GM12878 (cell line): Measurements from ENCODE around the gene KRTAP5-7. TPM values are rescaled to one million over a fixed set of nuclear protein-coding genes. Genes with fewer than 3 reads are reported as not detected.

Experiments used
- ATAC-seq: fragments of 200-7000 bp; cut with Tn5 transposase; 3 replicates; pipeline ENCODE4 v1.9.1; 2020; ENCODE audit warnings: mild to moderate bottlenecking, moderate library complexity
- BruUV-seq: library from RNA; stranded (reverse); fragments of 400-500 nt; replicated peaks from 2 replicates; lab custom pipeline; 2021; lab: Mats Ljungman, UMichigan
- CTCF ChIA-PET: fragments of 300-600 bp; sonication (Branson Sonifier 250); formaldehyde crosslinking; extraction: SDS; loops from one replicate; lab custom pipeline; 2021; ENCODE audit warnings: inconsistent platforms; lab: Yijun Ruan, JAX
- POLR2A ChIA-PET: fragments of 350-600 bp; formaldehyde crosslinking; extraction: SDS; loops from one replicate; lab custom pipeline; 2021; ENCODE audit warnings: inconsistent platforms; lab: Charles Lee
- RAD21 ChIA-PET: fragments of 300-600 bp; sonication (Branson Sonifier 250); formaldehyde crosslinking; loops from one replicate; lab custom pipeline; 2023; ENCODE audit warnings: antibody characterized with exemption; ENCODE audit not compliant: unreplicated experiment; lab: Charles Lee
- SMC1A ChIA-PET: fragments of 300-600 bp; sonication (Branson Sonifier 250); formaldehyde crosslinking; loops from one replicate; lab custom pipeline; 2023; ENCODE audit not compliant: unreplicated experiment, uncharacterized antibody; lab: Charles Lee
- DNase-seq: peaks from one replicate; pipeline ENCODE4 v3.0.0-alpha.2; 2011; ENCODE audit warnings: low read depth, low spot score
- FAIRE-seq: peaks from 3 replicates; lab custom pipeline; 2011; peaks lifted over from hg19 to GRCh38; lab: Jason Lieb, UNC
- H2AFZ ChIP-seq: 2 replicates; pipeline ENCODE4 v1.6.0; 2011; ENCODE audit warnings: low read depth, low read length, control low read depth; ENCODE audit not compliant: control insufficient read depth
- H3K27ac ChIP-seq: 2 replicates; pipeline ENCODE4 v1.5.1; 2011; ENCODE audit warnings: control low read depth; ENCODE audit not compliant: control insufficient read depth, insufficient read depth
- H3K27me3 ChIP-seq, 2 experiments: replicated peaks in 1 of 2; 2 replicates each; pipeline versions ENCODE4 v1.6.0 to v1.6.1; 2011; ENCODE audit warnings: low read length in 1 of 2; ENCODE audit not compliant: control insufficient read depth in 2 of 2, insufficient read depth in 2 of 2
- H3K36me3 ChIP-seq, 2 experiments: 2 replicates each; pipeline ENCODE4 v1.5.1; 2011; ENCODE audit warnings: low read length in 1 of 2; ENCODE audit not compliant: control insufficient read depth in 2 of 2, insufficient read depth in 2 of 2
- H3K4me1 ChIP-seq: 2 replicates; pipeline ENCODE4 v1.6.1; 2011; ENCODE audit warnings: mild to moderate bottlenecking, low read length, moderate library complexity, mixed read lengths; ENCODE audit not compliant: control insufficient read depth, insufficient read depth
- H3K4me2 ChIP-seq: 2 replicates; pipeline ENCODE4 v1.6.0; 2011; ENCODE audit warnings: control low read depth; ENCODE audit not compliant: control insufficient read depth, insufficient read depth
- H3K4me3 ChIP-seq: fragments of 200-600 bp; sonication (generic); 2 replicates; pipeline ENCODE4 v1.5.1; 2016
- H3K79me2 ChIP-seq: 2 replicates; pipeline ENCODE4 v1.6.0; 2011; ENCODE audit warnings: low read length; ENCODE audit not compliant: control insufficient read depth, insufficient read depth
- H3K9ac ChIP-seq: 2 replicates; pipeline ENCODE4 v1.8.0; 2011; ENCODE audit warnings: low read length, control low read depth, mixed read lengths; ENCODE audit not compliant: control insufficient read depth, insufficient read depth
- H3K9me3 ChIP-seq: replicated peaks from 3 replicates; pipeline ENCODE4 v1.5.1; 2011; ENCODE audit warnings: mild to moderate bottlenecking, low read length; ENCODE audit not compliant: control insufficient read depth, insufficient read depth
- H4K20me1 ChIP-seq: 2 replicates; pipeline ENCODE4 v1.6.0; 2011; ENCODE audit not compliant: control insufficient read depth, insufficient read depth
- EED ChIP-seq: sonication (generic); IDR thresholded peaks from 2 replicates; pipeline ENCODE4 v1.6.1; 2016; ENCODE audit warnings: antibody characterized with exemption, low read depth
- FOS ChIP-seq: IDR thresholded peaks from 3 replicates; pipeline ENCODE4 v1.6.1; 2011; ENCODE audit warnings: borderline replicate concordance; ENCODE audit not compliant: insufficient read length; ENCODE audit errors: extremely low read depth
- IKZF2 ChIP-seq, 2 experiments: fragments of 450-650 bp; IDR thresholded peaks; 2 replicates each; pipeline ENCODE4 v1.6.1; 2017; ENCODE audit warnings: mild to moderate bottlenecking in 2 of 2, moderate library complexity in 2 of 2
- JUND ChIP-seq: IDR thresholded peaks from 2 replicates; pipeline ENCODE4 v1.6.1; 2012; ENCODE audit warnings: low read depth, mild to moderate bottlenecking, low read length, improper control_type of control experiment, moderate library complexity
- MEF2B ChIP-seq: fragments of 450-650 bp; IDR thresholded peaks from 2 replicates; pipeline ENCODE4 v1.6.1; 2018; ENCODE audit warnings: mild to moderate bottlenecking, moderate library complexity; ENCODE audit not compliant: partially characterized antibody, poor library complexity, severe bottlenecking
- MYC ChIP-seq: IDR thresholded peaks from 2 replicates; pipeline ENCODE4 v1.6.1; 2011; ENCODE audit warnings: mild to moderate bottlenecking, low read length, moderate library complexity, inconsistent platforms; ENCODE audit not compliant: insufficient read depth, insufficient replicate concordance, insufficient read length, severe bottlenecking
- NBN ChIP-seq: fragments of 450-650 bp; IDR thresholded peaks from 2 replicates; pipeline ENCODE4 v1.6.1; 2016
- NFXL1 ChIP-seq: fragments of 450-650 bp; IDR thresholded peaks from 2 replicates; pipeline ENCODE4 v1.6.1; 2017; ENCODE audit warnings: antibody characterized with exemption, mild to moderate bottlenecking, borderline replicate concordance
- NFYB ChIP-seq: IDR thresholded peaks from 2 replicates; pipeline ENCODE4 v1.6.1; 2011; ENCODE audit warnings: low read depth, mild to moderate bottlenecking, low read length, improper control_type of control experiment, moderate library complexity; ENCODE audit not compliant: insufficient read depth
- PML ChIP-seq: IDR thresholded peaks from 2 replicates; pipeline ENCODE4 v1.6.1; 2012; ENCODE audit warnings: low read length, inconsistent platforms
- POLR2AphosphoS5 ChIP-seq: IDR thresholded peaks from 2 replicates; pipeline ENCODE4 v1.6.1; 2011; ENCODE audit warnings: mild to moderate bottlenecking, low read length, inconsistent platforms
- SRF ChIP-seq, 2 experiments: IDR thresholded peaks; 2 replicates each; pipeline ENCODE4 v1.6.1; 2011; ENCODE audit warnings: low read depth in 2 of 2, low read length in 2 of 2, mild to moderate bottlenecking in 1 of 2, moderate library complexity in 1 of 2
- ZNF217 ChIP-seq: fragments of 450-650 bp; IDR thresholded peaks from 2 replicates; pipeline ENCODE4 v1.6.1; 2017; ENCODE audit warnings: antibody characterized with exemption, mild to moderate bottlenecking
- WGBS: methylation state at CpG from one replicate; pipeline ENCODE4 v1.1.6; 2016; ENCODE audit warnings: low lambda C conversion rate; ENCODE audit not compliant: insufficient replicate concordance, insufficient coverage; ENCODE audit errors: missing lambda C conversion rate; 5-methylcytosine and 5-hydroxymethylcytosine counted together
- in situ Hi-C: fragments of 300-500 bp; cut with MboI; formaldehyde crosslinking; loops from 9 replicates; pipeline ENCODE4 v1.14.3; 2018; ENCODE audit warnings: mixed read lengths
- intact Hi-C: fragments of 100-400 bp; cut with micrococcal nuclease; formaldehyde crosslinking; loops from one replicate; pipeline ENCODE4 v1.14.2; 2022; ENCODE audit not compliant: unreplicated experiment
- polyA plus RNA-seq, 11 experiments: library from polyadenylated mRNA; depleted of rRNA in 4 of 11; unstranded in 6 of 11; stranded (reverse) in 5 of 11; fragments of >200 nt; fragmentation: Nextera tagmentation in 4 of 11; fragmentation: Illumina TruSeq in 1 of 11; extraction: Ambion mirVana in 4 of 11; extraction: Trizol in 1 of 11; gene quantifications; 1 replicate in 1 of 11; 2 replicates in 10 of 11; pipeline versions ENCODE4 v1.2.1 to v1.2.3, GENCODE V29; 2011 to 2016; ENCODE audit warnings: inconsistent platforms in 2 of 11, missing spikeins in 2 of 11, low read depth in 1 of 11
- total RNA-seq, 4 experiments: library from RNA; depleted of rRNA in 3 of 4; stranded (reverse); fragments of >200 nt in 3 of 4; fragmentation: Illumina TruSeq in 1 of 4; extraction: Trizol in 1 of 4; gene quantifications; 2 replicates each; pipeline versions ENCODE4 v1.2.1 to v1.2.3, GENCODE V29; 2013 to 2021
- TF ChIP-seq, protein P1 (sequence below): IDR thresholded peaks from 2 replicates; pipeline ENCODE4 v1.6.1; 2012; ENCODE audit warnings: low read depth, low read length, improper control_type of control experiment
- TF ChIP-seq, protein P2 (sequence below): IDR thresholded peaks from 2 replicates; pipeline ENCODE4 v1.6.1; 2012; ENCODE audit warnings: low read depth, low read length, improper control_type of control experiment

Gene KRTAP5-7
- total and polyA plus RNA-seq, 10 of the 15 experiments (the other 5 are each of a cell fraction or from before 2014, with no cell fraction given) = 0.07 to 0.23 (median 0.19) TPM; not detected in 6

DNA sequence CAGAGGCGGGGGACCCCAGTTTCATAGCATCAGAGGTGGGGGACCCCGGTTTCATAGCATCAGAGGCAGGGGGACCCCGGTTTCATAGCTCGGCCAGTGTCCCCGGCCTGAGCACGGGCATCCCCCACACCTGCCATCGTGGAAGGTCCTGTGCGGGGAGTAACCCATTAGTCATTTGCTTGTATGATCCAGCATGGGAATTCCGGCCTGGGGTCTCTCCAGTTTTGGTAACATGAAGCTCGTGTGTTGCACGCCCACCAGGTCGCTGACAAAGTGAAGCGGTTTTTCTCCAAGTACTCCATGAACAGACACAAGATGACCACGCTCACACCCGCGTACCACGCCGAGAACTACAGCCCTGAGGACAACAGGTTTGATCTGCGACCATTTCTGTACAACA is 29.0 kb upstream of the KRTAP5-7 start:
- no peak overlapping the region for H3K4me3 ChIP-seq
- H4K20me1 ChIP-seq = no peaks in the 10 kb centered on the region; the same call in 1 of the 2 replicates
- no peaks in the 10 kb centered on the region for H3K79me2 ChIP-seq
- H2AFZ ChIP-seq = no peak overlapping the region
- BruUV-seq = no TSS peak
- 97% methylated on average over 19 of the region's 19 CpGs for WGBS
- TF ChIP-seq NFYB (no peak), NFXL1 (no peak), SRF (IDR thresholded peaks at IDR 0.05; ENCODE audit: low read depth in 2 of 2, low read length in 2 of 2) (no peak), EED (no peak), ZNF217 (no peak), MYC (no peak), IKZF2 (IDR thresholded peaks at IDR 0.05) (no peak), NBN (no peak), PML (no peak), FOS (no peak), JUND (no peak), MEF2B (no peak), POLR2AphosphoS5 (no peak)
- TF ChIP-seq, protein P1, sequence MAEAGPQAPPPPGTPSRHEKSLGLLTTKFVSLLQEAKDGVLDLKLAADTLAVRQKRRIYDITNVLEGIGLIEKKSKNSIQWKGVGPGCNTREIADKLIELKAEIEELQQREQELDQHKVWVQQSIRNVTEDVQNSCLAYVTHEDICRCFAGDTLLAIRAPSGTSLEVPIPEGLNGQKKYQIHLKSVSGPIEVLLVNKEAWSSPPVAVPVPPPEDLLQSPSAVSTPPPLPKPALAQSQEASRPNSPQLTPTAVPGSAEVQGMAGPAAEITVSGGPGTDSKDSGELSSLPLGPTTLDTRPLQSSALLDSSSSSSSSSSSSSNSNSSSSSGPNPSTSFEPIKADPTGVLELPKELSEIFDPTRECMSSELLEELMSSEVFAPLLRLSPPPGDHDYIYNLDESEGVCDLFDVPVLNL = no peak
- TF ChIP-seq, protein P2, sequence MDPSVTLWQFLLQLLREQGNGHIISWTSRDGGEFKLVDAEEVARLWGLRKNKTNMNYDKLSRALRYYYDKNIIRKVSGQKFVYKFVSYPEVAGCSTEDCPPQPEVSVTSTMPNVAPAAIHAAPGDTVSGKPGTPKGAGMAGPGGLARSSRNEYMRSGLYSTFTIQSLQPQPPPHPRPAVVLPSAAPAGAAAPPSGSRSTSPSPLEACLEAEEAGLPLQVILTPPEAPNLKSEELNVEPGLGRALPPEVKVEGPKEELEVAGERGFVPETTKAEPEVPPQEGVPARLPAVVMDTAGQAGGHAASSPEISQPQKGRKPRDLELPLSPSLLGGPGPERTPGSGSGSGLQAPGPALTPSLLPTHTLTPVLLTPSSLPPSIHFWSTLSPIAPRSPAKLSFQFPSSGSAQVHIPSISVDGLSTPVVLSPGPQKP = no peak
- TF ChIP-seq, all 136 proteins: peak for 0
- CTCF ChIA-PET = no interaction called here
- Histone ChIP-seq H3K9ac (no peak overlapping the region), H3K27ac (no peak overlapping the region), H3K27me3 (no peaks in the 10 kb centered on the region), H3K9me3 (no peaks in the 10 kb centered on the region; the same call in 2 of the 3 replicates), H3K4me1 (no peaks in the 10 kb centered on the region), H3K4me2 (no peak overlapping the region), H3K36me3 (peaks cover 19 to 26% of the 10 kb centered on the region in 2 experiments)
- in situ Hi-C loops (no loop called here), intact Hi-C loops (no loop called here)
- ATAC-seq (no peak), DNase-seq (no peak), FAIRE-seq (no peak)
- SMC1A ChIA-PET = interaction anchor here (0.5 kb wide), 1 partner anchor 19 kb away, joined by 3 read pairs; no protein-coding TSS in a partner anchor
- RAD21 ChIA-PET = no interaction called here
- POLR2A ChIA-PET = no interaction called here
